Inflammatory macrophage treated with lipopolysaccharide for 1 hour (primary cell): ENCODE measurements around the gene MAML3.

Experiments
- DNase-seq, 2 donors: peaks; one replicate each; pipeline ENCODE4 v3.0.0-alpha.2; 2020 to 2022

The MAML3 gene

GRCh38 chr4:139768896-139769295, 385.1 kb downstream of the MAML3 start:
- DNase-seq, result peak; percentile 23 to 34

- DNase-seq, result no peak
Observed at GRCh38 chr4:139768366-139768765, 385.6 kb downstream of the MAML3 start.

GRCh38 chr4:139767585-139767984, 386.4 kb downstream of the MAML3 start:
- DNase-seq, result no peak

- peak; percentile 75 to 77 for DNase-seq
Observed at GRCh38 chr4:139767168-139767567, 386.8 kb downstream of the MAML3 start.

- no peak for DNase-seq
Observed at GRCh38 chr4:139764686-139765310, 389.2 kb downstream of the MAML3 start.

- no peak for DNase-seq
Observed at GRCh38 chr4:139764182-139764581, 389.8 kb downstream of the MAML3 start.

- peak; percentile 30 to 72 for DNase-seq
Observed at GRCh38 chr4:139763672-139764071, 390.3 kb downstream of the MAML3 start.

- DNase-seq, result no peak
Observed at GRCh38 chr4:139763205-139763604, 390.8 kb downstream of the MAML3 start.

- no peak for DNase-seq
Observed at GRCh38 chr4:139762720-139763119, 391.3 kb downstream of the MAML3 start.

GRCh38 chr4:139761461-139761860, 392.5 kb downstream of the MAML3 start:
- peak in 1 of 2 donors; percentile 31 for DNase-seq

GRCh38 chr4:139760567-139760966, 393.4 kb downstream of the MAML3 start:
- DNase-seq, result no peak

- DNase-seq, result no peak
Observed at GRCh38 chr4:139759097-139759496, 394.9 kb downstream of the MAML3 start.

GRCh38 chr4:139756391-139757180, 397.4 kb downstream of the MAML3 start:
- DNase-seq, result no peak

- no peak for DNase-seq
Observed at GRCh38 chr4:139754938-139755337, 399.0 kb downstream of the MAML3 start.

- DNase-seq, result no peak
Observed at GRCh38 chr4:139753686-139754085, 400.3 kb downstream of the MAML3 start.

- DNase-seq, result no peak
Observed at GRCh38 chr4:139749835-139750498, 404.0 kb downstream of the MAML3 start.

GRCh38 chr4:139749338-139749737, 404.6 kb downstream of the MAML3 start:
- DNase-seq, result no peak

GRCh38 chr4:139746431-139747171, 407.4 kb downstream of the MAML3 start:
- DNase-seq, result no peak

- DNase-seq, result no peak
Observed at GRCh38 chr4:139745111-139745639, 408.8 kb downstream of the MAML3 start.

- no peak for DNase-seq
Observed at GRCh38 chr4:139744232-139744631, 409.8 kb downstream of the MAML3 start.

- DNase-seq, result no peak
Observed at GRCh38 chr4:139743027-139743426, 411.0 kb downstream of the MAML3 start.

GRCh38 chr4:139740531-139741041, 413.4 kb downstream of the MAML3 start:
- peak; percentile 82 to 87 for DNase-seq

- DNase-seq, result no peak
Observed at GRCh38 chr4:139740121-139740520, 413.9 kb downstream of the MAML3 start.
